HepG2 (cell line): ENCODE measurements around the gene ZDHHC18. TPM values are rescaled to one million over a fixed set of nuclear protein-coding genes. Genes with fewer than 3 reads are reported as not detected.

ENCODE experiments used
- FOSL1 ChIP-seq: sonication (generic); formaldehyde crosslinking; IDR thresholded peaks from 2 replicates; pipeline ENCODE4 v1.9.0; 2021; ENCODE audit warnings: missing genetic modification reagents, borderline replicate concordance
- HOXA9 ChIP-seq: sonication (generic); formaldehyde crosslinking; IDR thresholded peaks from 2 replicates; pipeline ENCODE4 v1.8.1; 2022; ENCODE audit warnings: missing genetic modification reagents, mild to moderate bottlenecking, moderate library complexity, borderline replicate concordance
- HOXD1 ChIP-seq: sonication (generic); formaldehyde crosslinking; IDR thresholded peaks from 2 replicates; pipeline ENCODE4 v1.5.0; 2020; ENCODE audit warnings: missing genetic modification reagents
- MTF1 ChIP-seq: sonication (generic); formaldehyde crosslinking; IDR thresholded peaks from 2 replicates; pipeline ENCODE4 v1.5.0; 2020; ENCODE audit warnings: missing genetic modification reagents
- SMAD9 ChIP-seq: sonication (generic); formaldehyde crosslinking; IDR thresholded peaks from 2 replicates; pipeline ENCODE4 v1.5.1; 2020; ENCODE audit warnings: mild to moderate bottlenecking, missing genetic modification reagents
- TBL1XR1 ChIP-seq: fragments of 150-350 bp; IDR thresholded peaks from 2 replicates; pipeline ENCODE4 v1.6.1; 2014; ENCODE audit warnings: borderline replicate concordance, low read length; ENCODE audit not compliant: partially characterized antibody
- U2AF1 ChIP-seq: fragments of 200-400 bp; formaldehyde crosslinking; optimal IDR thresholded peaks from 2 replicates; pipeline ENCODE3; 2017; ENCODE audit warnings: mild to moderate bottlenecking, low read depth, low read length
- ZBTB3 ChIP-seq: sonication (generic); formaldehyde crosslinking; IDR thresholded peaks from 2 replicates; pipeline ENCODE4 v1.4.0; 2020; ENCODE audit warnings: low read depth, mild to moderate bottlenecking, moderate library complexity, missing genetic modification reagents, borderline replicate concordance
- ZFP1 ChIP-seq: IDR thresholded peaks from 2 replicates; pipeline ENCODE4 v1.6.1; 2016
- ZNF496 ChIP-seq: sonication (generic); formaldehyde crosslinking; IDR thresholded peaks from 2 replicates; pipeline ENCODE4 v1.8.1; 2023; ENCODE audit warnings: mild to moderate bottlenecking, moderate library complexity, missing genetic modification reagents; ENCODE audit not compliant: insufficient replicate concordance
- ZNF724P ChIP-seq: sonication (generic); formaldehyde crosslinking; IDR thresholded peaks from 2 replicates; pipeline ENCODE4 v1.8.0; 2022; ENCODE audit warnings: missing genetic modification reagents, borderline replicate concordance
- ZNF737 ChIP-seq: sonication (generic); formaldehyde crosslinking; IDR thresholded peaks from 2 replicates; pipeline ENCODE4 v1.5.0; 2020; ENCODE audit warnings: missing genetic modification reagents, mild to moderate bottlenecking, borderline replicate concordance
- ZNF83 ChIP-seq: sonication (generic); formaldehyde crosslinking; IDR thresholded peaks from 2 replicates; pipeline ENCODE4 v1.4.0; 2020; ENCODE audit warnings: missing genetic modification reagents, mild to moderate bottlenecking, borderline replicate concordance
- polyA plus RNA-seq, 8 experiments: library from polyadenylated mRNA; depleted of rRNA in 3 of 8; stranded (reverse) in 7 of 8; unstranded in 1 of 8; fragments of >200 nt; fragmentation: Illumina TruSeq in 4 of 8; extraction: Trizol in 4 of 8; gene quantifications; 2 replicates each; pipeline versions ENCODE4 v1.2.1 to v1.2.3, GENCODE V29; 2011 to 2016; ENCODE audit warnings: low read depth in 4 of 8, missing spikeins in 1 of 8, mixed read lengths in 1 of 8; ENCODE audit not compliant: insufficient read depth in 1 of 8
- total RNA-seq, 5 experiments: library from RNA; depleted of rRNA; stranded (reverse); fragments of >200 nt; fragmentation: Illumina TruSeq; extraction: Trizol; gene quantifications; 2 replicates each; pipeline ENCODE4 v1.2.3, GENCODE V29; 2016; ENCODE audit warnings: low read depth in 1 of 5
- TF ChIP-seq, protein P1 (sequence below): sonication (generic); formaldehyde crosslinking; IDR thresholded peaks from 2 replicates; pipeline ENCODE4 v1.4.0; 2020; ENCODE audit warnings: mild to moderate bottlenecking, missing genetic modification reagents
- TF ChIP-seq, protein P2 (sequence below): sonication (generic); formaldehyde crosslinking; IDR thresholded peaks from 2 replicates; pipeline ENCODE4 v1.9.0; 2021; ENCODE audit warnings: missing genetic modification reagents, borderline replicate concordance

Gene ZDHHC18
- total and polyA plus RNA-seq, 2 of the 13 experiments (the other 11 are each of a cell fraction or from before 2014, with no cell fraction given), result 13.2 to 35.3 TPM

DNA sequence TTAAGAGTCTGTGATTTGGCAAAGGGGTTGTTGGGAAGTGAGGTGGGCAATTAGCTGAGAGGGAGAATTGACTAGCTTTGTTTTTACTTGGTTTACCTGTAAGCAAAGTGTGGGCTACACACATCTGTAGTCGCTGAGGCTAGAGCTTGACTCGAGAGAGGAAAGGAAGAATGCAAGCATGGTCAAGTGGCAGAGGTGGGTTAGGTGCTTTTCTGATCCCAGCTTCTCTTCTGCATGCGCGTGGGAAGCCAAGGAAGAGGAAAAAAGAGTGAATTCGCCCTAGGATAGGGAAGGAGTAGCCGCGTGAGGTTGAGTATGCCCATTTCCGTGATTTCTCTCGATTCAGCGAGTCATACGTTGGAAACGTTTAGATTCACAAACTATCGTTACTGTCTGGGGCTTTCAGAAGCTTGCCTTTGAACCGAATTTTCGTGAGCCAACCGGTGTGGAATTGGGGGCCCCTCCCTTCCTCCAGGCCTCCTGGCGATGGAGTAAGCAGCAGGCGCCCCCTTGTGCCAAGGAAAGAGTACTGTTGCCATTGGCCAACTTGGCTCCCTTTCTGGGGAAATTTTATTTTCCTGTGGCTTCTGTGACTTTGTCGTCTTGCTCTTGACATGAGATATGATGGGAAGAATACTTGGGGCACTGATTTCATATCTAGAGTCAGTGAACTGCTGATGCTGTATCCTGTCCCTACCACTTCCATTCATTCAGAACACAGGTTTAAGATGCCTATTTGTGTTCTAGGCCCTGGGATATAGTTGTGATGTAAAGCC, 37.5 kb upstream of the ZDHHC18 start (continued):
- TF ChIP-seq, protein P1, sequence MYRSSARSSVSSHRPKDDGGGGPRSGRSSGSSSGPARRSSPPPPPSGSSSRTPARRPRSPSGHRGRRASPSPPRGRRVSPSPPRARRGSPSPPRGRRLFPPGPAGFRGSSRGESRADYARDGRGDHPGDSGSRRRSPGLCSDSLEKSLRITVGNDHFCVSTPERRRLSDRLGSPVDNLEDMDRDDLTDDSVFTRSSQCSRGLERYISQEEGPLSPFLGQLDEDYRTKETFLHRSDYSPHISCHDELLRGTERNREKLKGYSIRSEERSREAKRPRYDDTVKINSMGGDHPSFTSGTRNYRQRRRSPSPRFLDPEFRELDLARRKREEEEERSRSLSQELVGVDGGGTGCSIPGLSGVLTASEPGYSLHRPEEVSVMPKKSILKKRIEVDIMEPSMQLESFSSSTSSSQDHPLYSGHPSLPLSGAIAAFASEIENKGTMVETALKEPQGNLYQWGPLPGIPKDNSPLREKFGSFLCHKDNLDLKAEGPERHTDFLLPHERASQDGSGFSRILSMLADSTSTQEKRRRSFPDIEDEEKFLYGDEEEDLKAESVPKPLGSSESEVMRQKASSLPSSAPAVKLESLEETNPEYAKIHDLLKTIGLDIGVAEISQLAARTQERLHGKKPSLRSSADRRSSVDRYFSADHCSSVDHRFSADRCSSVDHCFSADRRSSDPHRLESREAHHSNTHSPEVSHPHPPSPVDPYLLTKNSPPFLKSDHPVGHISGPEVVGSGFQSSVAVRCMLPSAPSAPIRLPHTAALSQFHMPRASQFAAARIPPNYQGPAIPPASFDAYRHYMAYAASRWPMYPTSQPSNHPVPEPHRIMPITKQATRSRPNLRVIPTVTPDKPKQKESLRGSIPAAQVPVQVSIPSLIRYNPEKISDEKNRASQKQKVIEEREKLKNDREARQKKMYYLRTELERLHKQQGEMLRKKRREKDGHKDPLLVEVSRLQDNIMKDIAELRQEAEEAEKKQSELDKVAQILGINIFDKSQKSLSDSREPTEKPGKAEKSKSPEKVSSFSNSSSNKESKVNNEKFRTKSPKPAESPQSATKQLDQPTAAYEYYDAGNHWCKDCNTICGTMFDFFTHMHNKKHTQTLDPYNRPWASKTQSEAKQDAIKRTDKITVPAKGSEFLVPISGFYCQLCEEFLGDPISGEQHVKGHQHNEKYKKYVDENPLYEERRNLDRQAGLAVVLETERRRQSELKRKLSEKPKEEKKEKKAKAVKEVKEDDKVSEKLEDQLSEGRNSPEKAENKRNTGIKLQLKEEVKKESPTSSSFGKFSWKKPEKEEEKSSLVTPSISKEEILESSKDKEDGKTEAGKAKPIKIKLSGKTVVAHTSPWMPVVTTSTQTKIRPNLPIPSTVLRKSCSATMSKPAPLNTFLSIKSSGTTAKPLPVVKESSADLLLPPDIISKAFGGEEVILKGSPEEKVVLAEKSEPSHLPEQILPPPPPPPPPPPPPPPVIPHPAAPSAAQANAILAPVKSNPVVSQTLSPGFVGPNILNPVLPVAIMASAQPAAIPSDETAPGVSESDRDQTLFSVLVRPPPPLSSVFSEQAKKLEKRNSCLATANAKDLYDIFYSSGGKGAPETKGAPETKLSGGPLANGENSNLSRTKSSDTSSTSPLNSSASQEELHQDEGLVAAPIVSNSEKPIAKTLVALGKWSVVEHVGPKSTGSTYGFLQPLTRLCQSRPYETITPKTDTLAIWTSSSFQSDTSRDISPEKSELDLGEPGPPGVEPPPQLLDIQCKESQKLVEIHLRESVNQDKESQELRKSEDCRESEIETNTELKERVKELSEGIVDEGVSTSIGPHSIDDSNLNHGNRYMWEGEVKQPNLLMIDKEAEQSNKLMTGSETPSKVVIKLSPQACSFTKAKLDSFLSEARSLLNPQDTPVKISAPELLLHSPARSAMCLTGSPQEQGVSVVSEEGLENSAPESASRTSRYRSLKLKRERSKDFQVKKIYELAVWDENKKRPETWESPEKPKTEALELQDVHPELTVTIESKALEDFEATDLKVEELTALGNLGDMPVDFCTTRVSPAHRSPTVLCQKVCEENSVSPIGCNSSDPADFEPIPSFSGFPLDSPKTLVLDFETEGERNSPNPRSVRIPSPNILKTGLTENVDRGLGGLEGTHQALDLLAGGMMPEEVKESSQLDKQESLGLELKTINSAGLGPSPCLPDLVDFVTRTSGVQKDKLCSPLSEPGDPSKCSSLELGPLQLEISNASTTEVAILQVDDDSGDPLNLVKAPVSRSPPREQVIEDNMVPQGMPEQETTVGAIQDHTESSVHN, result no peak
- TF ChIP-seq ZNF737 (CRISPR knock-in tag), result no peak
- TF ChIP-seq TBL1XR1, result no peak
- no peak for TF ChIP-seq ZNF724P (CRISPR knock-in tag)
- TF ChIP-seq HOXD1 (CRISPR knock-in tag), result no peak
- no peak for TF ChIP-seq SMAD9 (CRISPR knock-in tag)
- TF ChIP-seq ZNF83 (CRISPR knock-in tag), result no peak
- TF ChIP-seq ZFP1, result no peak
- no peak for TF ChIP-seq U2AF1
- TF ChIP-seq HOXA9 (CRISPR knock-in tag), result no peak
- TF ChIP-seq MTF1, result no peak
- TF ChIP-seq ZNF496 (CRISPR knock-in tag), result no peak
- no peak for TF ChIP-seq ZBTB3
- no peak for TF ChIP-seq FOSL1 (CRISPR knock-in tag)
- TF ChIP-seq, protein P2, sequence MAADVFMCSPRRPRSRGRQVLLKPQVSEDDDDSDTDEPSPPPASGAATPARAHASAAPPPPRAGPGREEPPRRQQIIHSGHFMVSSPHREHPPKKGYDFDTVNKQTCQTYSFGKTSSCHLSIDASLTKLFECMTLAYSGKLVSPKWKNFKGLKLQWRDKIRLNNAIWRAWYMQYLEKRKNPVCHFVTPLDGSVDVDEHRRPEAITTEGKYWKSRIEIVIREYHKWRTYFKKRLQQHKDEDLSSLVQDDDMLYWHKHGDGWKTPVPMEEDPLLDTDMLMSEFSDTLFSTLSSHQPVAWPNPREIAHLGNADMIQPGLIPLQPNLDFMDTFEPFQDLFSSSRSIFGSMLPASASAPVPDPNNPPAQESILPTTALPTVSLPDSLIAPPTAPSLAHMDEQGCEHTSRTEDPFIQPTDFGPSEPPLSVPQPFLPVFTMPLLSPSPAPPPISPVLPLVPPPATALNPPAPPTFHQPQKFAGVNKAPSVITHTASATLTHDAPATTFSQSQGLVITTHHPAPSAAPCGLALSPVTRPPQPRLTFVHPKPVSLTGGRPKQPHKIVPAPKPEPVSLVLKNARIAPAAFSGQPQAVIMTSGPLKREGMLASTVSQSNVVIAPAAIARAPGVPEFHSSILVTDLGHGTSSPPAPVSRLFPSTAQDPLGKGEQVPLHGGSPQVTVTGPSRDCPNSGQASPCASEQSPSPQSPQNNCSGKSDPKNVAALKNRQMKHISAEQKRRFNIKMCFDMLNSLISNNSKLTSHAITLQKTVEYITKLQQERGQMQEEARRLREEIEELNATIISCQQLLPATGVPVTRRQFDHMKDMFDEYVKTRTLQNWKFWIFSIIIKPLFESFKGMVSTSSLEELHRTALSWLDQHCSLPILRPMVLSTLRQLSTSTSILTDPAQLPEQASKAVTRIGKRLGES (CRISPR knock-in tag), result no peak
